AG04450 (cell line): ENCODE results near the gene ITIH5. TPM values are rescaled to one million over a fixed set of nuclear protein-coding genes. Genes with fewer than 3 reads are reported as not detected.

Experiments
- CTCF ChIA-PET: fragments of 300-600, 350-600 bp; formaldehyde crosslinking; extraction: SDS; loops from one replicate; lab custom pipeline; 2022; ENCODE audit warnings: antibody characterized with exemption, inconsistent platforms; lab: Charles Lee
- POLR2A ChIA-PET: fragments of 350-600 bp; formaldehyde crosslinking; extraction: SDS; loops from one replicate; lab custom pipeline; 2021; ENCODE audit warnings: antibody characterized with exemption, inconsistent platforms; lab: Yijun Ruan, JAX
- DNase-seq: peaks from one replicate; pipeline ENCODE4 v3.0.0-alpha.2; 2011; ENCODE audit warnings: low read depth, low spot score
- H3K27ac ChIP-seq: one replicate; pipeline ENCODE4 v1.5.1; 2012; ENCODE audit warnings: low read depth, low read length, control low read depth
- H3K27me3 ChIP-seq: one replicate; pipeline ENCODE4 v1.6.0; 2012; ENCODE audit warnings: low read length; ENCODE audit not compliant: control insufficient read depth, insufficient read depth
- H3K4me3 ChIP-seq: 2 replicates; pipeline ENCODE4 v1.5.1; 2011; ENCODE audit warnings: mild to moderate bottlenecking, low read depth, low read length, control low read depth
- H3K9me3 ChIP-seq: 2 replicates; pipeline ENCODE4 v1.5.1; 2012; ENCODE audit warnings: low read length; ENCODE audit not compliant: control insufficient read depth, insufficient read depth
- CTCF ChIP-seq: IDR thresholded peaks from 2 replicates; pipeline ENCODE4 v1.5.1; 2011; ENCODE audit warnings: low read depth, low read length, control low read depth, inconsistent platforms
- polyA plus RNA-seq: library from polyadenylated mRNA; depleted of rRNA; stranded (reverse); fragments of >200 nt; gene quantifications from 2 replicates; pipeline ENCODE4 v1.2.3, GENCODE V29; 2011

ITIH5 gene
- polyA plus RNA-seq, 1 experiment, result 0.11 TPM

- ChIA-PET CTCF (no interaction called here), POLR2A (no interaction called here)
- H3K27ac ChIP-seq, result peak overlapping the region; percentile 39
- no peak for DNase-seq
- H3K9me3 ChIP-seq, result no peaks in the 10 kb centered on the region; the same call in 1 of the 2 replicates
- no peak for TF ChIP-seq CTCF
- no peaks in the 10 kb centered on the region for H3K27me3 ChIP-seq
- no peak overlapping the region for H3K4me3 ChIP-seq
Observed at GRCh38 chr10:7541137-7542087, 125.4 kb downstream of the ITIH5 start.

- DNase-seq, result no peak
- no peaks in the 10 kb centered on the region for H3K27me3 ChIP-seq
- TF ChIP-seq CTCF, result no peak
- ChIA-PET POLR2A (no interaction called here), CTCF (no interaction called here)
- H3K9me3 ChIP-seq, result no peaks in the 10 kb centered on the region; the same call in 1 of the 2 replicates
- no peak overlapping the region for H3K4me3 ChIP-seq
- H3K27ac ChIP-seq, result no peak overlapping the region
Observed at GRCh38 chr10:7538970-7539654, 127.7 kb downstream of the ITIH5 start.

DNA sequence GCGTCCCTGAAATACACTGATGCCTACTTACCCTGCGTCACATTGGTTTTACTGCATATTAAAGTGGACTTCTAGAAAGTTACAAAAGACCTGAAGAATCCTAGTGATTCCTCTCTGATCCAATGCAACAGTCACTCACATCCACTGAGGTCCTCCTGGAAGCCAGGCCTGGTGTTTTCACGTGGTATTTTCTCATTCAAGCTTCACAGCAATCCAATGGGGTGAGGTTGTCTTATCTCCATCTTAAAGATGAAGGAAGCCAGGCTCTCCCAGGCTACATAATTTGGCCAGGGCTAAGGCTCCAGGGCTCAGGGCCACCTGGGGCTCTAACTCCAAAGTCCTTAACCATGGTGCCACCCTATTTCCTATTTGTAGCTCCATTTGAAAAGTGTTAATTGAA, 129.6 kb downstream of the ITIH5 start:
- Histone ChIP-seq H3K9me3 (peaks cover 3% of the 10 kb centered on the region; the same call in 1 of the 2 replicates), H3K4me3 (no peak overlapping the region), H3K27ac (no peak overlapping the region), H3K27me3 (no peaks in the 10 kb centered on the region)
- TF ChIP-seq CTCF, result no peak
- CTCF ChIA-PET, result interaction anchor here (1.0 kb wide), 1 partner anchor 12 kb away, joined by 3 read pairs; no protein-coding TSS in a partner anchor
- DNase-seq, result no peak
- POLR2A ChIA-PET, result no interaction called here

DNA sequence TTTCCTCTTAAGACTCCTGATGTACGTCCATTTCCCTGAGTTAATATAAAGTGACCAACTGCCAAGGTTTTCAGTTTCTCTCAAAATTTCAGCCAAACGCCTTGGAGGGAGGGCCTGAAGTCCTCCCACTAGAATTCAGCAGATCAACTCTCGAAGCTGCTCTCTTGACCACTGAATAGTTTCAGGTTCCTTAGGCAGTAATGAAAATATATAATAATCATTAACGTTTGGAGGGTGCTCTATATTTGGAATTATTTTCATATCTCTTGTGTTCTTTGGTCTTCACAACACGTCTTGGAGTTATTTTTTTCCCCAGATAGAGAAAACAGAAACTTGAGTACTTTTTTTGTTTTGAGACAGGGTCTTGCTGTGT, 132.3 kb downstream of the ITIH5 start:
- no peak overlapping the region for H3K4me3 ChIP-seq
- peaks cover 3% of the 10 kb centered on the region; the same call in 1 of the 2 replicates for H3K9me3 ChIP-seq
- H3K27ac ChIP-seq, result no peak overlapping the region
- no peak for DNase-seq
- CTCF ChIA-PET, result interaction anchor here (3.1 kb wide), 1 partner anchor 9 kb away, joined by 17 read pairs; no protein-coding TSS in a partner anchor
- TF ChIP-seq CTCF, result no peak
- POLR2A ChIA-PET, result no interaction called here
- H3K27me3 ChIP-seq, result no peaks in the 10 kb centered on the region
